Endometrial microvascular endothelial cells (primary cell): ENCODE results near the gene ENTPD3. TPM values are rescaled to one million over a fixed set of nuclear protein-coding genes. Genes with fewer than 3 reads are reported as not detected.

Source experiments
- total RNA-seq: library from RNA; depleted of rRNA; stranded (reverse); fragments of >200 nt; gene quantifications from one replicate; pipeline ENCODE4 v1.2.3, GENCODE V29; 2015; ENCODE audit errors: inconsistent ontology term

ENTPD3 gene
- total RNA-seq, 1 donor from 2014 or later, result not detected

Other genes with a start within 250 kb of the ENTPD3 start
- 22.0 TPM for gene EIF1B, start 77.5 kb upstream of the ENTPD3 start, total RNA-seq
- gene RPL14, start 70.2 kb downstream of the ENTPD3 start, total RNA-seq, result 350 TPM
- gene ZNF619, start 89.9 kb downstream of the ENTPD3 start, total RNA-seq, result 7.0 TPM
- 4.5 TPM for gene ZNF620, start 118.9 kb downstream of the ENTPD3 start, total RNA-seq
- gene ZNF621, start 137.8 kb downstream of the ENTPD3 start, total RNA-seq, result 9.7 TPM